ENCODE data around the gene CES3.

The CES3 gene

DNA sequence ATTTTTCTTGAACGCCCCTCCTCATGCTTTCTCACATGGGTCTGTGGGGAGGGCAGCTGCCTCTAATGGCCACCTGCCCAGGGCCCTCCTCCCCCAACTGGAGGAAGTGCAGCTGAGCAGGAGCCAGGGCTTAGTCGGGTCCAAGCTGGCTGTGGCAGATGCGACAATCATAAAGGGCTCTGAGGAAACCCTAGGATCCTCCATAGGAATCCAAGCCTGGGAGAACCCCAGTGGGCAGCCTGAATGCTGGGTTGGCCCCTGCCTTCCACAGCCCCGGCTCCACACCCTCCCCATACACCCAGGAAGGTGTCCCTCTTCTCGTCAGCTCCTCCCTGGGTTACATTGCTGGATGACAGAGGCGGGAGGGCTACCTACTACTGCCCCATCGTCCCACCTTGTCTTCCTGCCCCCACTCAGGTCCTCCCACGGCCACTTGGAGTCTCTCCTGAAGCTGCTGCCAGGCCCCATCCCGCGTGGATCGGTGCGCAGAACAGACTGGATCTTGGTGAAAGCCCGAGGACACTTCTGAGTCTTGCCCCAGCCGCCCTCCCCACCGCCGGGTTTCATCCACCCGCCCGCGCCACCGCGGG, 52.3 kb downstream of the CES3 start:
- no peak for FAIRE-seq

DNA sequence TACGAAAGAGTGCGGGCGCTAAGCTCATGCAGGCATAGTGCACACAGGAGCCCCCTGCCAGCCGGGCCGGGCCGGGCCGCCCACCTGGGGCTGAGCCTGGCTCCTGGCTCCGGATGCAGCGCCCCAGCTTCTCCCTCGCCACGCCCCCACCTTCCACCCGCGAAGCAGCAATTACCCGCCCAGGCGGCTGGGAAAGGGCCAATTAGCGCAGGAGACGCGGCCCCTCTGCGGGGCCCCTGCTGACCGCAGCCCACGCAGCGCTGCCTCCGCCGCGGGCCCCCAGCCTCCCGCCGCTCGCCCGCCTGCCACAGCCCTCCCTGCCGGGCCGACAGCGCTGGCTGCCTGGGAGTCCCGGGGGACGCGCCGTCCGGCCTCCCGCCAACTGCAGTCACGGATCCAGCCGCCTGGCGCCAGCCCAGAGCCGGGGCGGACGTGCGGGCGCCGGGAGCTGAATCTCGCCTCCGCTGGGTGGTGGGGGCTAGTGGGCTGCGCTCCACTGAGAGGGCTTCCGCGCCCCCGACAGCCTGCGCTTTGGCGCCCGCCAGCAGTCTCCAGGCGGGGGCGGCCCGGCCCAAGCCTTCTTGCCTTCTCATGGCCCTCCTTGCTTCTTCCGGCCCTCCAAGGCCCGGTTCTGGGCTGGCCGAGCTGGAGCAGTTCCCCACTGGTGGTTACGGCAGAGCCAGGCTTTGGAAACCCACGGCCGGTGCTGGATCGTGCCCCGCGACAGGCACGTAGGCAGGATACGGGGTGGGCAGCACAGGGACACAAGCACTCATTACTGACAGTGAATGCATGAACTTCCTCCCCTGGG, 53.0 kb downstream of the CES3 start:
- no peak for FAIRE-seq

DNA sequence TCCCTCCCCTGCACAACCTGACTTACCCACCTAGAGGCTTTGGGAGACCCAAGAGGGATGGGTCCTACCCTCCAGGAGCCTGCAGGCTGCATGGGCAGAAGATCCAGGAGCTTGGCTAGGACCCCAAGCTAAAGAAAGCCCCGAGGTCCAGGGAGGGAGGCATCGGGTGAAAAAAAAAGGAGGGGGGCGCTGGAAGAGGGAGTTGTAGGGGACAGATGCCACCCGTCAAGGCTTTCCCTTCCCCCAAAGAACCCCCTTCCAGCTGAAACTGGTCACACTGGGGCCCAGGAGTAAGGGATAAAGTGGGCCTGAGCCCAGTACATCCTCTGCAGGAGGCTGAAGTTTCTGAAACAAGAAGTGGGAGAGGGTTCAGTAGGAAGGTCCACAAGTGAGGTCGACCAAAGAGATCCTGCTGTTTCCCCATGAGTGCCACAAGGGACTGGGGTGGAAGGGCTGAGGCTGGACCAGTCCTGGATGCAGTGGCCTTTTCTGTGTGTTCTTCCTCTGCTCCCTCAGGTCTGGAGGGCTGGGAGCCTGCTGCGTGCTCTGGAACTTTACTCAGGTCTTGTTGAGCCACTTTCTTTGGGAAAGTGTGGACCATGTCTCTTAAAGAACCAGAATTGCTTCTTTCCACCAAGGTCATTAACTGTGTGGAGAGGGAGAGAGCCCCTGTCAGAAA, 53.7 kb downstream of the CES3 start:
- no peak for FAIRE-seq

DNA sequence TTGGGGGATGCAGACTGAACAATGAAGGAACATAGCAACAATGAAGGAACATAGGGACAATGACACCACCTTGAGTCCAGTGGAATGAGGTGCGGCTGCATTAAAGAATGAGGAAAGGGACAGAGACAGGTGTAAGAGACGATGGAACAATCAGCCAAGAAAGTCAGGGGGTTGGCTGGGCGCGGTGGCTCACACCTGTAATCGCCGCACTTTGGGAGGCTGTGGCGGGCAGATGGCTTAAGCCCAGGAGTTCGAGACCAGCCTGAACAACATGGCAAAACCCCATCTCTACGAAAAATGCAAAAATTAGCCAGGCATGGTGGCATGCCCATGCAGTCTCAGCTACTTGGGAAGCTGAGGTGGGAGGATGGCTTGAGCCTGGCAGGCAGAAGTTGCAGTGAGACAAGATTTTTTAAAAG, 54.3 kb downstream of the CES3 start:
- FAIRE-seq = no peak

DNA sequence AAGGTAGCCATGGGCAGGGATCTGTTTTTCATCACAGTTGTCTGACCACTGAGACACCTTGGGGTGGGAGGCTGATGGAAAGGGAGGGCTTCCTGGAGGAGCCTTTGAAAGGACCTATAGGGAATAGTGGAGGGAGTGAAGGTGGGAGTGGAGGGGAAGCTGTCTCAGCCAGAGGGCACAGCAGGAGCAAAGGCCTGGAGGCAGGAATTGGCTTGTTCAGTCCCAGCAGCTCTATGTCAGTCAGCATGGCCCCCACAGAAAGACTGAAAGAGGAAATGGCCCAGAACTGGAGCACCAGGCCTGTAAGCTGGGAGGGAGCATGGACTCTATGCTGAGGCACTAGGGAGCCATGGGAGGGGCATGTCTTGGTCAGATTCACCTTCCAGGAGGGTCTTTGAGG, 55.1 kb downstream of the CES3 start:
- no peak for FAIRE-seq

DNA sequence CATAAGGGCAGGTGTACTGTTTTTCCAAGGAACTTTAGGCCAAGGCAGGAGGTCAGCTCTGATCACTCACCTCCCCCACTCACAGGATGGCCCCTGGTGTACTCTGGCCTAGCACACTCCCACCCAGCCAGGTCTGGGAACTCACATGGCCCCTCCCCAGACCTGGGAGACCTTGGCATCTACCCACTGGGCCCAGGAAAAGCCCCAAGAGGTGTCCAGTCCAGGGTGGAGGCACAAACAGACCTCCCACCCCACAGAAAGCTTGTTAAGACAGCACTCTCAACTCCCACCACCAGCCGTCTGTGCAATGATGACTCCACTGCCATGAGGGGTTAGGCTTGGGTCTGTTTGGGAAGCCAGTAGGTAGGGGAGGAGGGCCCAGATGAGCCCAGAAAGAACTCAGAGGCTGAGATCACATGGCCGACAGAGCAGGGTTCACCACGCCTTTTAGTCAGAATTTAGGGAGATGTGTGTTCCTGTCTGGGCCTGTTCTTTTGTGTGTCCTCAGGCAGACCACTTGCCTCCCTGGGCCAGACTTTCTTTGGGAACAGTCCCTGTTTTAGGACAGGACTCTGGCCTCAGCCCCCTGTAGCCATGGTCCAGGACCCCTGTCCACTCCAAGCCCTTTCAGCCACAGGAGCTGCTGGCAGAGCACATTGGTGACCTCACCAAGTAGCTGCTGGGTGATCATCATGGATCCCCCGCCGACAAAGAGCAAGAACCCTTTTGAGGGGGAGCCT, 55.8 kb downstream of the CES3 start:
- FAIRE-seq = no peak

DNA sequence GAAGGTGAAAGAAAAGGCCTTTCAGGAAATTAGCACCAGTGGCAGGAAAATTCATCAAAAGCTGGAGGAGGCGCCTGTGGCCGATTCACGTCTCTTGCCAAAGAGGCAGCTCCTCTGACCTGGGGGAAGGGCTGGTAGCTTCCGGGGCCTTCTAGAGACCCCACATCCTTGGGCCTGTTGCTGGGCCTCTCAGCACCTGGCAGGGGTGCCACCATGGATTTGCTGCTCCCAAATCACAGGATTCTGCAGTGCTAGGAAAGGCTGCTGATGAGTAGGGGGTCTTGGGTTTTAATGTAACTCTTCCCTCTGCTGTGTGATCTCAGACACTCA, 56.3 kb downstream of the CES3 start:
- no peak for FAIRE-seq

DNA sequence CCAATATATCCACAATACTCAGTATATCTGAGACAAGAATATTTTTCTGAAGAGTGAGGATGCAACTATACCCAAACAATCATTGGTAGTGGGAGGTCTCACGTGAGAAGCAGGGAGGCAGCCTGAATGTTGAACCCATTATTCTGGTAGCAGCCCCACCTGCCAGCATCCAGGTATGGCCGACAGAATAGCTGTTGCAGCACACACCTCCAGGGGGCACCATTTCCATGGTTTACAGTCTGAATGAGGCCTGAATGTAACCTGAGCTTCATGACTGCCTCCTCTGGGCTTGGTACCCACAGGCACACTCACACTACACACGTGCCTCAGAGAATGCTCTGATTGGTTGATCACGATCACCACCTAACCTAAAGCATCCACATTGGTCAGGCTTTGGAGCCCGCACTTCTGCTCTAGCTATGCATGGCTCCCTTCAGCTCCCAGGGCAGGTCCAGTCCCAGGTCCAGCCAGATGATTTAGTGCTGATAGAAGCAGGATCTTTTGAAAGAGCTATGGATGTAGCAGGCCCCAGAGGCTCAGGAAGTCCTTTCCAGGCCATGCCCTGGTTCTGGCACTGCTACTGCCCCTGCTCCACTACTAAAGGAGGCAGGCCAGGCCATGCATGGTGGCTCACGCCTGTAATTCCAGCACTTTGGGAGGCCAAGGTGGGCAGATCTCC, 56.9 kb downstream of the CES3 start:
- FAIRE-seq = peak; percentile 97

DNA sequence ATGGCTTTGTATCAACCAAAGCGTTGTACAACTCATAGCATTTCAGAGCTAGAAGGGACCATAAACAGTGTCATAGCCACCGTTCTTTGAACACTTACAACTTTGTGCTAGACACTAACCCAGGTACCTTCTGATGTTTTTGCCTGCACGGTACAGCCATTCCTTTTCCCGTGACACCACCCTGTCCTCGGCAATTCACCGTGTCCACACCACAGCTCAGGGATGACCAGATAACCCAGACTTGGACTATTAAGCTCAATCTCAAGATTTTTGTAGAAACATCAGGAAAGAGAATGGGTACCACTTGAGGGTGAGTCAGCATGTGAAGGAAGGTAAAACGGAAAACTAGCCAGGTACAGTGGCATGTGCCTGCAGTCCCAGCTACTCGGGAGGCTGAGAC, 58.1 kb downstream of the CES3 start:
- no peak for FAIRE-seq

DNA sequence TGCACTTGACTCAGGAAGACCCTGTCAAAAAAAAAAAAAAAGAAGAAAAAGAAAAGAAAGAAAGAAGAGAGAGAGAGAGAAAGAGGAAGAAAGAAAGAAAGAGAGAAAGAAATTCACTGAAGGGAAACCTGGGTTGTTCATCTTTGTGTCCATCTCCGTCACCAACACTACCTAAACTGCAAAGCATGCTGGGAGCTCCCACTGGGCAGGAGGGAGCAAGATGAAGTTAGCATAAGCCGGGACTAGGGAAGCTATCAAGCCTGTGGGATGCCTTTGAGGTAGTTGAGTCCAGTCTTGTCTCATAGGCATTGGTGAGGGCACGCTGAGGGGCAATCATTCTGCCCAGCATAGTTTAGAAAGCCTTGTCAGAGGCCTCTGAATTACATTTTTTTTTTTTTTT, 60.3 kb downstream of the CES3 start:
- no peak for FAIRE-seq

DNA sequence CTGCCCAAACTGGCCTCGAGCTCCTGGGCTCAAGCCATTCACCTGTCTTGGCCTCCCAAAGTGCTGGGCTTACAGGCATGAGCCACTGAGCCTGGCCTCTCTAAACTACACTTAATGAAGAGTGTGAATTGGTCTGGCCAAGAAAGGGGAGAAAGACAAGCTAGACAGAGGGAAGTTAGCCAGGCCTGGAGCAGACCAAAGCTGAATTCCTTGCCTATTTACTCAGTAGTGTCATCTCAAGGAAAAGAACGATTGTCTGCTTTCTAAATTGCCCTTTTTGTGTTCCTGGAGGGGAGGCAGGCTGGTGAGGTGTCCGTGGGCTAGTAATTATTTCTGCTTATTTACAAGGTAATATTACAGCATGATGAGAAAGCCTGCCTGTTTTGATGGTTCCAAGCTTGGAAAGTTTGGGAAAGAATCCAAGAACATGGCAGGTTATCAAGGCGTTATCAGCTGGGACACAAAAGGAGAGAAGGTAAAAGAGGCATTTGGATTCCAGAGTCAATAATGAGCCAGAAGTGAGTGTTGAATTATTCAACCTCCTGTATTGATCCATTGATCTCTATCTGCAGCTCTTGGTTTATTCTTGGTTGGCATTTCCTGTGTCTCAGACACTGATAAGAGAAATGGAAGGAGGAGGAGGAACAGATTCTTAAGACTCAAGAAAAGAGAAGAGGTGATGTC, 61.6 kb downstream of the CES3 start:
- no peak for FAIRE-seq

DNA sequence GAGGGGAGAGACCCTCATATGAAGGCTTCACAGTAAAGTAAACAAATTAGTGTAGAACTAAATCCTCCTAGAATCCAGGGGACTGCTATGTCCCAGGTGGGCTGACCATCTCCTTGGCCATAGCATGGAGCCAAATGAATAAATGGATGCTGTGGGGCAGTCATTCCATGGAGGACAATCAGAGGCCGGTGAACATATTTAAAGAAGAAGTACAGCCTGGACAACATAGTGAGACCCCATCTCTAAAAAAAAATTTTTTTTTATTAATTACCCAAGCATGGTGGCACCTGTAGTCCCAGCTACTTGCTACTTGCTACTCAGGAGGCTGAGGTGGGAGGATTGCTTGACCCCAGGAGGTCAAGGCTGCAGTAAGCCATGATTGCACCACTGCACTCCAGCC, 62.6 kb downstream of the CES3 start:
- FAIRE-seq = no peak
